ENCODE results near the gene PYY. TPM values are rescaled to one million over a fixed set of nuclear protein-coding genes. Genes with fewer than 3 reads are reported as not detected.
"Not testable (repeated sequence)": the region's sequence is repeated elsewhere in the genome, so short reads cannot be mapped to it uniquely, and the experiment has no call there.

The PYY gene
- 5.0 and 5.9 TPM in 2 replicates for polyA plus RNA-seq (2014; cell fraction: cytosol; rRNA removed)
- polyA plus RNA-seq (2014; cell fraction: nucleus; rRNA removed): 0.73 and 2.0 TPM in 2 replicates

DNA sequence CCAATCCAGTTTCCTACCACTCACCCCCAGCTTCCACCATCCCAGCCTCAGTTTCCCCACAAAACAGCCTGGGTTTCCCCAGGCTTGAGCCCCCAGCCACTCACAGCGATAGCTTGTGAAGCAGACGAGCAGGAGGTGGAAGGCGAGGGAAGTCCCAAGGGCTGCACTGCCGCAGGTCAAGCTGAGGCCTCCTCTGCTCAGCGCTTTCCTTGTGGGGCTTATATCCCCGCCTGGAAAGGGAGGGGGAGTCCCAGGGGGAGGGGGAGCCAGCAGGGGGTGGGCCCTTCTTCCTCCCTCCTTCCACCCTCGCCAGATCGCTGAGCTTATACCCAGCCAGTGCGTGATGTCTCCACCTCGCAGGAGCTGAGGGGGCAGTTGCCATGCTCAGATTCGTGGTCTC, at the start of gene PYY:
TSS of gene PYY (minus strand) at position 195 of the 400 bp plus-strand sequence. CDS start 457 bp downstream, outside the sequence.
- no peak for DNase-seq (ENCODE audit: low spot score)

DNA sequence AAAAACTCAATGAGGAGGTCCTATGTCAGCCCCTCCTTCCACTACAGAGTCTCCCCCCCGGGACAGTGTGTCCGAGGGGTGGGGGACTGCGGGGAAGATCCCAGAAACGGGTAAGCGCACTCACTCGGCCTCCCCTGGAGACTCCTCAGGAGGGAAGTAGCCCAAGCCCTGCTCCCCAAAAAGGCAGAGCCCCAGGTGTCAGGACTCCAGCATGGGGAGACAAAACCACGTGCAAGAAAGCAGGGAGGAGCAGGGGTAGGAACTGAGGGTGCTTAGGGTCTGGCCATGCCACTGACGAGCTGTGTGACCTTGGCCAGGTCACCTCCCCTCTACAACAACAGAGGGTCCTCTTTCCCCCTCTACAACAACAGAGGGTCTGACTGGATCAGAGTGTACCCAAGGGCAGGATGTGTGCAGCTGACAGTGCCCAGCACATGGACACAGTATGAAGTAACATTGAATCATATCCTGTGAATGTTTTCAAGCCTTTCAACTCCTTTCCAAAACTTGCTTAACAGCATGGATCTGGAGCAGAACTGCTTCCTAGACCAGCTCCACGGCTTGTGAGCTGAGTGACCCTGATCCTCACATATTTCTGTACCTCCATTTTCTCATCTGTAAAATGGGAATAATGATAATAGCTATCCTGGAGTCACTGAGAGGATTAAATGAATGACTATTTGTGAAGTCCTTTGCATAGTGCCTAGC, 48.6 kb upstream of the PYY start:
- DNase-seq (ENCODE audit: low spot score): no peak

DNA sequence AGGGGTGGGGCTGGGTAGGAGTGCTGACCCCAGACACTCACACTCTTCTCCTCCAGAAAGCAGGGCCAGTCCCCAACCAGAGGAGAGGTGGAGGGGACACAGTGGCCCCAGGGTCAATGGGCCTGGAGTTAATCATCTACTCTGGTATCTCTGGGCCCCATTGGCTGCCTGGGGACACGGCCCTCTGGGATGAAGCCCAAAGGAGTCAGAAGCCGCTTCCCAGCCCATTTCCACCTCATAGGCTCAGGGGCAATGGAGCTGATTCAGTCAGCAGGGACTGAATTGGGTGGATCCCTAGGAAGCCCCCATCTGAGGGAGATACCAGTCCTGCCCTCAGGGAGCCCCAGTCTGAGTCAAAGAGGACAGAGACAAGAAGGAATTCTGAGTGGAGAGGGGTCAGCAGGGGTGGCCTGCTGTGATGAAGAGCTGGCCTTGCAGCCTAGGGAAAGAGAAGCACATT, 47.8 kb upstream of the PYY start:
- DNase-seq (ENCODE audit: low spot score): no peak

DNA sequence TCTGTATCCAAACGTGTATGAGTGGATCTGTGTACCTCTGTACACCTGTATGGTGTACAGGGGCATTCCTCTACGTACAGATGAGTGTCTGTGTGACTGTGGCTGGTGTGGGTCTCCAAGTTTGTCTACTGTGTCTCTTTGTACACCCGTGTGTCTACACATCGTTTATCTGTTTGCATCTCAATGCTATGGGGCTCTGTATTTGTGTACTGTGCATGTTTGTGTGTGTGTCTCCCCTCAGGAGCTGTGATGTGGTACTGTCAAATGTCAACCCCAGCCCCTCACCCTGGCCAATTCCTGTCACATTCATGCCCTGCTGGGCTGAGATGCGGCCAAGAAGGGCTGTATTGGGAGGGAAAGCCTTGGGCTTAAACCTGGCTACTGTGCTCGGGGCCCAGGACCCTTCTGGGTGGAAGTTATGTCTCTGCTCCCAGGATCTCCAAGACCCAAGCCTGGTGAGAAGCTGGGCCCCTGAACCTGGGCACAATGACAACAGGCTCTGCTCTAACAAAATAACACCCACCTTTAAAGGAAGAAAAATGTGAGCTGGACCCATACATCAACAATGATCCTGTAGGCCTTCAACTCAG, 47.2 kb upstream of the PYY start:
- DNase-seq (ENCODE audit: low spot score): no peak

DNA sequence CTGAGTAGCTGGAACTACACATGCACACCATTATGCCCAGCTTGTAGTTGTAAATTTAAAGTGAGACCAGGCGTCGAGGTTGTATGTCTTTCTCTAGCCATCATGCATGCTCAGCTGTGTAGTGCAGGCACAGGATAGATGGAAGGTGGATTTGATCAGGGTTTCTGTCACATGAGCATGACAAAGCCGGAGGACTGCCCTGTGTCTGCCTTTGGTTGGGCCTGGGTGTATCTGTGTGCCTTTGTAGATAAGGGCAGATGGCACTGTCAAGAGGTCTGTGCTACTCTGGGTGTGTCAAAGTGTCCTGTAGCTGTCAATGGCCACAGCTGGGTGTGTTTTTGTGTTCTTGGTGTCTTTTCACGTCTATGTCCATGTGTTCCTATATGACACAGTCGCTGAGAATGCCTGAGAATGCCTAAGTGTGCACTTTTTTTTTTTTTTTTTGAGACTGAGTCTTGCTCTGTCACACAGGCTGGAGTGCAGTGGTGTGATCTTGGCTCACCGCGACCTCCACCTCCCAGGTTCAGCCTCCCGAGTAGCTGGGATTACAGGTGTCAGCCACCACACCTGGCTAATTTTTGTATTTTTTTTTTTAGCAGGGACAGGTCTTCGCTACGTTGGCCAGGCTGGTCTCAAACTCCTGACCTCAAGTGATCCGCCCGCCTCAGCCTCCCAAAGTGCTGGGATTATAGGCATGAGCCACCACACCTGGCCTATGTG, 46.6 kb upstream of the PYY start:
- DNase-seq (ENCODE audit: low spot score): no peak

DNA sequence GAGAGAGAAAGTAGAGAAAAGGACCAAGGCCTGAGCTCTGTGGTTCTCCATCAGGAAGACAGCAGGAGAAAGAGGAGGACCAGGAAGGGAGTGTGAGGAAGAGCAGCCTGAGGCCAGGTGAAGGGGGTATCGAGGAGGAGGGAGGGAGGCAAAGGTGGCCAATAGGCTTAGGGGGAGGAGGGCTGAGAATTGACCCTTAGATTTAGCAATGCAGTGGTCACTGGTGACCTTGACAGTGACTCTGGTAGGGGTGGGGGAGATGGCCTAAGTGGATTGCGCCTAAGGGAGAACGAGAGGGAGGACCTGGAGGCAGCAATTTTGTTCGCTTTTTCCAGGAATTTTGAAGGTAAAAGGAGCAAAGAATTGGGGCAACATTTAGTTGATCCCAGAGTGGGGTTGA, 45.3 kb upstream of the PYY start:
- no peak for DNase-seq (ENCODE audit: low spot score)

DNA sequence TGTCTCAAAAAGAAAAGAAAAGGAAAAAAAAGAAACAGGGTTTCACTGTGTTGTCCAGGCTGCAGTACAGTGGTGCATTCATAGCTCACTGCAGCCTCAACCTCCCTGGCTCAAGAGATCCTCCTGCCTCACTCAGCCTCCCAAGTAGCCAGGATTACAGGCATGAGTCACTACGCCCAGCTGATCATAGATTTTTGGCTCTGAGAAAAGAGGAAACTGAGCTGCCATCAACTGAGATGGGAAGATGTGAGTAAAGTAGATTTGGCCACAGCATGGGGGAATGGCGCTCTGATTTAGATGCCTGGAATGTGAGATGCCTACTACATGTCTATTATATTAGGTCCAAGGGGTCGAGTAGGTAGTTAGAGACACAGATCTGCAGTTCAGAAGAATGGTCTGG, 44.8 kb upstream of the PYY start:
- no peak for DNase-seq (ENCODE audit: low spot score)

DNA sequence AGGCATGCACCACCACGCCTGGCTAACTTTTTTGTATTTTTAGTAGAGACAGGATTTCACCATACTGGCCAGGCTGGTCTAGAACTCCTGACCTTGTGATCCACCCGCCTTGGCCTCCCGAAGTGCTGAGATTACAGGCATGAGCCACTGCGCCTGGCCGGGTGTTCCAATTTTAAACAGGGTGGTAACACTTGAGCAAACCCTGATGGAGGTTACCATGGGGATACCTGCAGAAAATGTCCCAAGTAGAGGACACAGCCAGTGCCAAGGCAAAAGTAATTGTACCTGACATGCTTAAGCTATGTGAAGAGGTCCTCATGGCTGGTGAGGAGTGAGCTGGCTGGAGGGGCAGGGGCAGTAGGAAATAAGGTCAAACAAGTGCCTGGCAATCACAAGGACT, 43.4 kb upstream of the PYY start:
- not testable (repeated sequence) for DNase-seq (ENCODE audit: low spot score)

DNA sequence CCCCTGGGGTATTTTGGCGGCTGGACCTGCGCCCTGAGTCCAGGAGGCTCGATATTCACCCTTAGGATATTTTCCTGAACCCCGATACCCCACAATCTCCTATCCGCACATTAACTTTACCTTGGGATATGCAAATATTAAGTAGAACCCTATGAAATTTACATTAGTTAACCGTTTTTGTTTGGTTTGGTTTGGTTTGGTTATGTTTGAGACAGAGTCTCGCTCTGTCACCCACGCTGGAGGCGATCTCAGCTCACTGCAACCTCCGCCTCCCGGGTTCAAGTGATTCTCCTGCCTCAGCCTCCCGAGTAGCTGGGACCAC, 41.4 kb upstream of the PYY start:
- DNase-seq (ENCODE audit: low spot score): no peak

DNA sequence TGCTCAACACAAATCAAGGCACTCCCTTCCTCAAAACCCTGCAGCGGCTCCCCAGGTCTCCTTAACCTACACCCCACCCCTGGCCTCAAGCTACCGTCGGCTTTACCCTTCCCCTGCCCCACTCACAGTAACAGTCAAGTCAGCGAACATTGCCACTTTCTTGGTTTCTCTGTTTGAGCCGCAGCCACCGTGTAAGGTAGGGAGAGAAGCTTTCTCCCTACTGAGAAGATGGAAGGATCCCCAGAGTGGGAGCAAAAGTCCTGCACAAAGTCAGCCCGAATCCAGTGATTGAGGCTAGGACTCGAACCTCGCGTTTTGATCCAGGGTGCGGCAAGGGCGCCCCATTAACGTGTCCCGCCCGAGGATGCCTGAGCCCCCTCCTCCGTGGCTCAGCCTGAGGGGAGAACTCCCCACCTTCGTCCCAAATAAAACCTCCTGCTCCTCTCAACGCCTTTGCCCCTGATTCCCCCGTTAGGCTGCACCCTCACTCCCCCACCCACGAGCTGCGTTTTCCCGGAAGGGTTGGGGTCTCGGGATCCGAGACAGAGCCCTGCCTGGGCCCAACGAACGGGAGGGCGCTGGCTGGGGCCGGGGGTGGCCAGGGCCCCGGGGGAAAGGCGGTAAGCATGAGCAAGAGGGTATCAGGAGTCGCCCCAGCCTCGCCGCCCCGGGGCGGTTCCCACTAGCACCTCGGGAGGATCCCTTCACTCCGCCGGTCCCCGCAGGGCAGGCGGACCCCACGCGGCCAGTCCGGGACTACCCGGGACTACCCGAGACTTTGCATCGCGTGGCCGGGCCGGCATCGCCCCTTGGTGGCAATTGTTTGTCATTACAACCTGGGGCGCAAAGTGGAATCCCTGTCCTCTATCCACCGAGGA, 40.8 kb upstream of the PYY start:
- DNase-seq (ENCODE audit: low spot score): peak; percentile 79

DNA sequence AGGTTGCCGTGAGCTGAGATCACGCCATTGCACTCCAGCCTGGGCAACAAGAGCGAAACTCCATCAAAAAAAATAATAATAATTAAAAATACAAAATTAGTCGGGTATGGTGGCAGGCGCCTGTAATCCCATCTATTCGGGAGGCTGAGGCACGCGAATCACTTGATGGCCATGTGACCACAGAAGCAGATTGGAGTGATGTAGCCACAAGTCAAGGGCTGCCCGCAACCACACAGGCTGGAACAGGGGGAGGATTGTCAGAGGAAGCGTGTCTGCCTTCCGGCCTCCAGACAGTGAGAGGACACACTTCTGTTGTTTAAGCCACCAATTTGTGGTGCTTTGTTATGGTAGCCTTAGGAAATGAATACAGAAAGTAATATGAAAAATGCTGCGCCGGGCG, 38.9 kb upstream of the PYY start:
- DNase-seq (ENCODE audit: low spot score): no peak

DNA sequence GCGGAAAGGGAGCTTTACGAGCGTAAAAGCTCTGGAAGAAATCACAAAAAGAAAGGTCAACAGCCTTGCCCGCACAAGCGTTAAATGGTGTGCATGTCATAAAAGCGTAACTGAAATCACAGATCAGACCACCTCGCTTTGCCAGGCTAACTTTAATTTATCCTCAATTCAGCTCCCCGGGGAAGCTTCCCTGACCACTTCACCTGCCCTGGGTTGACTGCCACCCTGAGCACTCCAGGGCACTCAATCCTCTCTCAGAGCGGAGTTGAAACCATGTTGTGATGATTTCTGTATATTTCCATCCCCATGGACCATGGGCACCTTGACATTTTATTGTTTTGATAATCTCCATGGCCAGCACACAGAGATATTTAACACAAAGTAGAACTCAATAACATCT, 34.6 kb upstream of the PYY start:
- DNase-seq (ENCODE audit: low spot score): no peak

DNA sequence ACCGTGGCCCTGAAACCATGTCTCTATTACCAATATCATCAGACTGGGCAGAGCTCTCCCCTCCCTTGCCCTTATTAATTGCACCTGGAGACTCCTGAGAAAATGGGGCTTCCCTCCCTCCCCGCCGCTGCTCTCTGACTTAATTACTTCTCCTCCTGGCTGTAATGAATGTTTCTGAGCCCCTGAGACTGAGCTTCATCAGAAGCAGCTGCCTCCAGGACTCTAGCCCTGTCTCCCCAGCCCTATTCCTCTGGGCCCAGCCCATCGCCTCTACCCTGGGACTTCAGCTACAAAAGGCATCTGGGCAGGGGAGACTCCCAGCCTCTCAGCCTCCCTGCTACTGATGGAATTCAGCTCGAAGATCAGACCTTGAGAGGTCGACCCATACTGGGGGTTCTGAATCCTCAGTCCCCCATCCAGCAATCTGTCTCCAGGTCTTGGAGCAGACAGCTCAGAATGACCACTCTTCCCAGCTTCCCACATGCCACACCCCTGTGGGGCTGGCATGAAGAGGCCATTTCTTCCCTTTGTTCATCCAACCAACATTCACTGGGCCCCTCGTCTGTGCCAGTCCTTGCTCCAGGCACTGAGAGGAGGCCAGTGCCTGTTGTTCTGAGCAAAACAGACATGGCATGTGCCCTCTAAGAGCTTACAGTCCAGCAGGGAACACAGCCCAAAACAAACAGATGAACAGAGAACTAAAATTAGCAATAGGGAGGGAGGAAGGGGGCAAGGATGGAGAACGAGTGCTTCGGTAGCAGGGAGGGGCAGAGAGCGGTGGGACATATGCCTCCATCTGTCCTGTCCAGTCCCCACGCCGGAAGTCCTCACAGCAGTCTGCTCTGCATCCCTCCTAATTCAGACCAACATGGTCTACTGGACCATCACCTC, 33.6 kb upstream of the PYY start:
- peak; percentile 67 for DNase-seq (ENCODE audit: low spot score)

DNA sequence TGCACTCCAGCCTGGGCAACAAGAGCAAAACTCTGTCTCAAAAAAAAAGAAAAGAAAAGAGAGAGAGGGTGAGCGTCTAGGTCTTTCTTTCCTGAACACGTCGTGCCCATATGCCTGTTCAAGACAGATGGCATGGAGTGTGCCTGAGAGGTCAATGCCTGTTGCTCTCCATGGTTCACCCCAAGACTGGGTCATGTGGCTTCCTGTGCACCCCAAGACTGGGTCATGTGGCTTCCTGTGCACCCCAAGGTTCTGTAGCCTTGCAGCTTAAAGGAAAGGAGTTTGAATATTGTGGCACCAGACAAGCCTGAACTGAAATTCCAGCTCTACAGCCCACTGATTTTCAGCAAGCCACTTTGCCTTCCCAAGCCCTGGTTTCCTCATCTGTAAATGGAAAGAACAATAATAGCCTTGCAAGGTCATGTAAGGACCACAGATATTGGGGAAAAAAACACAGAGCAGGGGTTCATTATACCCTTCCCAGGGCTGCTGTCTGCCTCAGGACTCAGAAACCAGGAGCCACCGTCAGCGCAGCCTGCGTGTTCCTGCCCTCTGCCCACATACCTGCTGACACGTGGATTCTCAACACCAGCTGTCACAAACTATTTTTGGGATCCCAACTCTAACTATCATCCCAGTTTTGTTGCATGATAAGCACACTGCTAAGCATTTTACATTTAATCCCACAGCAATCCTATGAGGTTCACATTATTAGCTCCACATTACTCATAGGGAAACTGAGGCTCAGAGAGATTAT, 32.7 kb upstream of the PYY start:
- no peak for DNase-seq (ENCODE audit: low spot score)

DNA sequence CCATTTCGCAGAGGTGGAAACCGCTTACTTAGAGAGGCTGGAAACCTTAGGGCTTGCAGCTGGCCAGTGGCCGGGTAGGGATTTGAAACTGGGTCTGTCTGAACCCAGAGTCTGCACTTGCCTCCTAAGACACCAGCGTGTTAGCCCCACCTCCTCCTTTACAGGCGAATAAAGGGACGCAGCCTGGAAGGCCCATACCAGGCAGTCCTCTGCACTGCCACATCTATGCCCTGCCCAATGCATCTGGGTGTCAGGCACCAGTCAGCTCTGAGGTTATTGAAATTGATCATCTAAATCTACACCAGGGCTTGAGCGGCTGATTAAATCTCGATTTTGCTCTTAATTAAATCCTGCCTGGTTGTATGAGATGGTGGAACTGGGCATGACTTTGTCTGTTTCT, 30.8 kb upstream of the PYY start:
- peak; percentile 75 for DNase-seq (ENCODE audit: low spot score)

DNA sequence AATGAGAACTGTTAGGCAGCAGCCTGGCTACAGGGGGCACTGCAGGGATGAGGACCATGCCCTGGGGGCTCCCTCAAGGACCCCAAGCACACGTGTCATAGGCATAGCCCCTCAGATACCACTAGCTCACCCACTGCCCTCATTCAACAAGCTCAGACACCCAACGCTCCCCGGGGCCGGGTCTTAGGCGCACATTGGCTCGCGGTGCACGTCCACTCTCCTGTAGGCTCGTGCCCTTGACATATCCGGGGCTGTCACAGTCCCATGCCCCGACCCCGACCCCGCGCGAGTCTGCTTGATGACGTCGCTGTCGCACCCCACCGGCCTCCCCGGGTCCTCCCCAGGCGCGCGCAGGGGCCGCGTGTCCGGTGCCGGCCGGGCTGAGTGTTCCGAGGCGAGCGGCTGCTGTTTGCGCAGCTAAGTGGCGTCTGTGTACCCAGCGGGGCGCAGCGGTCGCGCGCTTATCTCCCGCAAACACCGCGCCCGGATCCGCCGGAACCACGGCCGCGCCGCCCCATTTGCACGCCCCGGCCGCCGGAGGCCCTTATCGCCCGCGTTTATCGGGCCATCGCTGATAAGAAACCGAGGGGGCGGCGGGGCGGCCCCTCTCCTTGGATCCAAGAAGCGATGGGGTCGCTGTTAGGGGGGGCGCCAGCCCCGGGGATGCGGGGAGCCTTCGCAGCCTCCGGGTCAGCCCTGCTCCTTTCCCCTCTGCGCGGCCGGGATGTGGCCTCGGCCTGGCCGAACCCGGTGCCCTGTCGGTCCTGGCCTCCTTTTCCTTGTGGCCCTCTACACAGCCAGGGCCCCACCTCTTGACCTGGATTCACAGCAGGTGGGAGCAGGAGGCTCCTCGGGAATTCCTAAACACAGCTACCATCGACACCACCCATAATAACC, 30.0 kb upstream of the PYY start:
- peak; percentile 70 for DNase-seq (ENCODE audit: low spot score)

DNA sequence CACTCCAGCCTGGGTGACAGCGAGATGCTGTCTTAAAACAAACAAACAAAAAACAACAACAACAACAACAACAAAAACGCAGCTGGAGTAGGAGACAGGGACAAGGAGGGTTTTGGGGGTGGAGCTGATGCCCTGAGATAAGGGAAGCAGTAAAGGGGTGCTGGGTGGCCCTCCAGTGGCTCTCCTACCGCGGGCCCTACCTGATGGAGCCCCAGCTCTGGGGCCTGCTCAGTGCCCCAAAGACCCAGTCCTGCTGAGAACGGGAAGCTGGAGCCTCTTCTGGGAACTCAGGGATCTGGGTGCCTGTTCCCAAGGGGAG, 29.4 kb upstream of the PYY start:
- DNase-seq (ENCODE audit: low spot score): no peak

DNA sequence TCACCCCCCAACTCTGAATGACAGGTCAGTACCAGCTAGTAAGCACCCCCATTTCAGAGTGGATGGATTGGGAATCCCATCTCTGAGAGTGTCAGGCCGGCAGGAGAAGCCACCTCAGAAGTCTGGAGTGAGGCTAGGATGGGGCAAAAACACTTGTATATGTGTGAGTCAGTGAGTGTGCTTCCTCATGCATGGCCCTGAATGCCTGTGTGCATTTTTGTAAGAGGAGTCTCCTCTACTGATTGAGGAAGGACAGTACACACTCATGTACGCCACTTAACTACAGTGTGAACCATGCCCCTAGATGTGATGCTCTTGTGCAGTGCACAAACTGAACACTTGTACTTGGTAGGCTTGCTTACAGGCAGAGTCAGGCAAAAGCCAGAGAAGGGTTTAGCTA, 28.4 kb upstream of the PYY start:
- no peak for DNase-seq (ENCODE audit: low spot score)

DNA sequence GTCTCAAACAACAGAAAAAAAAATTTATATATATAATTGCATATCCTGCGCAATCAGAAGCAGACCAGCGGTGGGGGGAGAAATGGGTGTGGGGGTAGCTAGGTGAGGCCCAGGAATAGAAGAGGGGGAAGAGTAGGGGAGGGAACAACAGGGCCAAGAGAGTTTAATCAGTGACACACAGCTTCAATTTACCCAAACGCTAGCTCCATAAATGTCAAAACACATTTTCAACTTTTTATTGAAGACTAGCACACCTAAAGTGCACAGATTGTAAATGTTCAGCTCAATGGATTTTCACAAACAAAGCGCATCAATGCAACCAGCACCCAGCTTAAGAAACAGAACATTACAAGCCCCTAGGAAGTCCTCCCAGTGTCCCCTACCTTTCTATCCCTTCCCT, 25.9 kb upstream of the PYY start:
- DNase-seq (ENCODE audit: low spot score): peak; percentile 92

Data from SK-N-DZ (cell line).